GM21528 (cell line): ENCODE measurements around the gene PCDH9.
"Not testable (repeated sequence)": the region's sequence is repeated elsewhere in the genome, so short reads cannot be mapped to it uniquely, and the experiment has no call there.

Experiments used
- ATAC-seq: cut with Tn5 transposase; IDR thresholded peaks from one replicate; pipeline ENCODE4 v1.9.1; 2021; ENCODE audit warnings: mild to moderate bottlenecking, moderate library complexity; ENCODE audit not compliant: unreplicated experiment, low FRiP score

The PCDH9 gene

GRCh38 chr13:66343224-66343828 lies 886.8 kb downstream of the PCDH9 start:
- ATAC-seq, result no peak

- no peak for ATAC-seq
Measured at GRCh38 chr13:66341635-66342377, 888.3 kb downstream of the PCDH9 start.

DNA sequence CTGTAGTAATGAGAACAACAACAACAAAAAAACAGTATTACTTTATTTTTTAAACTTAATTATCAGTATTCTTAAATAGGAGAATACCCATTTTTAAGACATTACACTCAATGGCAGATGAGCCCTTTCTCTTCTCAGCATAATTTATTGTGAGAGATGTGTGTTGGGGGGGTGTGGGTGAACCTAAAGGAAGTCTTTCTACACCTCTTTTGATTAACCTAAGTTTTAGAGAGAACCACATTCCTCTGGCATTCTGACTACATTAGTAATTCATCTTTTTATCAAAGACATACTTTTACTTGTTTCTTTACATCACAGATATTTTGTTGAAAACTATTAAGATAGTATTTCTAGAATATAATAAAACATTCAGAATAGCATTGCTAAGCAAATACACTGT lies 890.9 kb downstream of the PCDH9 start:
- no peak for ATAC-seq

GRCh38 chr13:66338542-66338941 lies 891.6 kb downstream of the PCDH9 start:
- ATAC-seq, result no peak

GRCh38 chr13:66335626-66336025 lies 894.5 kb downstream of the PCDH9 start:
- no peak for ATAC-seq

DNA sequence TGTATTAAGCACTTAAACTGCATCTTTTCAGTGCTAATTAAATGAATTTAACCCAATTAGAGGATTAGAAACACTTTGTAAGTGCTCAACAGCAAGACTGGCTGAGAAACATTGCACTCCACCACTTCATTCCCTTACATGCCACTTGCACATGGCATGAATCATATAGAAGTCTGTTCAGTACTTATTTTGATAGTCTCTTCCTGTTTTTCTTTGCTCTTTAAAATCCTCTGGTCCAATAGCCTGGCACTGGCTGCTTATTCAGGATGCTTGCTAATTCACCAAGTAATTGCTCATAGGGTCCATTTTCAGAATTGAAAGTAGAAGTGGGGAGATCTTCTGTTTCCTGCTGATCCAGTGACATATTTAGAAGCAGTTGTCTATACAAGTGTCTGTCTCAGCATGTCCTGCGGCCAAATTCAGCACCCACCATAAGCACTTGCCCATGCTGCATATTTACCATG lies 900.1 kb downstream of the PCDH9 start:
- peak; percentile 58 for ATAC-seq

GRCh38 chr13:66328476-66328875 lies 901.7 kb downstream of the PCDH9 start:
- ATAC-seq, result no peak

DNA sequence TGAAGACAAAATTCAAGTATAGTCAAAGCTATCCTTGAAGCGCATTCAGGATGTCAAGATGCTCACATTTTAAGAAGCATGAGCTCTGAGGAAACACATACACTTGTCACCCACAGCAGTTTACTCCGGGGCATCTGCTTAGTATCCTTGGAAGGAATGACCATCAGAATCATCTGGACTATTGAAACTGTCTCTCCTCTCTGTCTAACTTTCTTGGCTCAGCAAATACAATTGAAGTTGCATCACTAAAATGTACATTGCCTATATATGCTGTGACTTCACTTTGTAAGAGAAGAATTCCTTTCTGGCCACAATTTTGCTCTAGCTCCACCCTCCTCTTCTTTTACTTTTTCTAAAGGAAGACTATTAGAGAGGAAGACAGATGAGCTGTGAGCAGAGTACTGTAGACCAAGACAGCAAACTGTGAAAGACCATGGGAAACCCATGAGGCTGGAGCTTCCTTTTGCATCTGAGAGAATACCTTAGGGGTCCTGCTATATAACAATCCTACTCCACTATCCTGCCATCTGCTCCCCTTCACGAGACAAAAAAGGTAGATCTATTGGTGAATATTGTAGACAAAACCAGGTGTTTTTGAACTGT lies 906.3 kb downstream of the PCDH9 start:
- ATAC-seq, result no peak

GRCh38 chr13:66322936-66323335 lies 907.2 kb downstream of the PCDH9 start:
- no peak for ATAC-seq

DNA sequence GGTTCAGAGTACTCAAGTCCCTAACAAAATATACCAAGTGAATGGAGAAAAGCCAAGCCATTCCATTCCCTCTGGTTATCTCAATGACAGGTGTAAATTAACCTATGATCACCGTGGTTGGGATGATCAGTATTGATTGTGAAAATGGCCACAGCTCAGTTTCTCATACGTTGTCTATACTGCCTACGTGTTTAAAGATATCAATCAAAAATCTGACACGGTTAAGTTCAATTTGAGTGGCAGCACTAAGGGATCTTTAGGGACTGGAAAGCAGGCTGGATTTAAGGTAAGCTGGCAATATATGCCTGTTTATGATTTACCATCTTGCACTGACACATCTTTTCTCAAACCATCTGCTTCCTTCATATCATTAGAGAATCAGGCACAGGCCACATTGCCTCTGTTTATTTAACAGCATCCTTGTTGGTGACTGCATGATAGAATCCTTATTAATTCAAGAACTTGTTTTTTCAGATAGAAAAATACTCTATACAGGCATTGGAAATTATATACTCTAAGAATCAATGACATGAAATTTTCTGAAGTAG lies 907.9 kb downstream of the PCDH9 start:
- no peak for ATAC-seq

- no peak for ATAC-seq
Measured at GRCh38 chr13:66314911-66315310, 915.2 kb downstream of the PCDH9 start.

DNA sequence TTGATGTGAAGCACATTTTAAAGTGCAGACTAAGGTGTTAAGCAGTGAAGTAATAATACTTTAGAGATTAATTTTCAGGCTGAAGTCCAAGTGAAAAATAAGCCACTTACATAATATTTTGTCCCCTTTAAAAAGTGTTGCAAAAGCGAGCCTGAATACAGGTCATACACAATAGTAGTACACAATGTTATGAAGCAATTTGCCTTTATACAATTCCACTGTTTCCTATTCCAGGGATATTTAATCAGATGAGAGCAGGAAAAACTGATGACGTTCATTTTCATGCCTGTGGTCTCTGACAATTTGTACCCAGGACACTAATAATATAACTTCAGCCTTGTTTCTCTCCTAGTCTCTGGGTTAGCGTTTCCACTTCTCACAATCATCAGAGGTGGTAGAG lies 916.7 kb downstream of the PCDH9 start:
- no peak for ATAC-seq

DNA sequence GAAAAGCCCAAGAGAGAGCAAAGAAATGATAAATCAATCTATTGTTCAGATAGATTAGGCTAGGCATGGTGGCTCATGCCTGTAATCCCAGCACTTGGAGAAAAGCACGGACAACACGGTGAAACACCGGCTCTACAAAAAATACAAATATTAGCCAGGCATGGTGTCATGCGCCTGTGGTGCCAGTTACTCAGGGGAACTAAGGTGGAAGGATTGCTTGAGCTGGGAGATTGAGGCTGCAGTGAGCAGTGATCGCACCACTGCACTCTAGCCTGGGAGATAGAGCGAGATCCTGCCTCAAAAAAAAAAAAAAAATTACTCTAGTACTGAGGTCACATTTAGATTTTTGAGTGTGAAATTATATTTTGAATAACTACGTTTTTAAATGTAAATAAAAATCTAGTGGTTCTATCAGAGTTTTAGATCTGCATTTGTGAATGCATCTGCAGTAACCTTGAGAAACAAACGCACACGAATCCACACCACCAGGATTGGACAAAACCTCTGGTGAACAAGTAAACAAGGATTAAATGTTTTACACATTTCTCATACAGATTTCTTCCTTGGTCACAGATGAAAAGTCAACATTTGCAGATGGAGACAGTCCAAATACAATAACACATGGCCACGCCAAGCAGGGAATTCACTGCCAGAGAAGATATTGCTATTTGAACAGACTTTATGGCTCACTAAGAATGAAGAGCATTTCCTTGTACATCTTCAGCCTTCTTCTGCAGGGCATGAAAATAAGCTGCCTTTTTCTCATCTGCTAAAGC lies 917.6 kb downstream of the PCDH9 start:
- no peak for ATAC-seq

- ATAC-seq, result no peak
Measured at GRCh38 chr13:66305961-66306617, 924.0 kb downstream of the PCDH9 start.

GRCh38 chr13:66301482-66301881 lies 928.7 kb downstream of the PCDH9 start:
- ATAC-seq, result no peak

- no peak for ATAC-seq
Measured at GRCh38 chr13:66301006-66301405, 929.1 kb downstream of the PCDH9 start.

DNA sequence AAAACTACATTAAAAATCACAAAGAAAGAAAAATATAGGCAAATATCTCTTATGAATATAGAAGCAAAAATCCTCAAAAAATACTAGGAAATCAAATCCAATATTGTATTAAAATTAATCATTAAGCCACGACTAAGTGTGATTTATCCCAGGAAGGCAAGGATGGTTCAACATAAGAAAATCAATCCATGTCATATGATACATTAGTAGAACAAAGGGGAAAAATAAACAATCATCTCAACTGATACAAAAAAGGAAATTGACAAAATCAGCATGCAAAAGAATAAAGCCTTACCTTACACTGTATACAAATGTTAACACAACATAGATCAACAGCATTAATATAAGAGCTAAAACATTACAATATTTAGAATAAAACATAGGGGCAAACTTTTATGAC lies 933.3 kb downstream of the PCDH9 start:
- no peak for ATAC-seq

GRCh38 chr13:66296328-66296727 lies 933.8 kb downstream of the PCDH9 start:
- ATAC-seq, result no peak

- not testable (repeated sequence) for ATAC-seq
Measured at GRCh38 chr13:66286806-66287205, 943.3 kb downstream of the PCDH9 start.

DNA sequence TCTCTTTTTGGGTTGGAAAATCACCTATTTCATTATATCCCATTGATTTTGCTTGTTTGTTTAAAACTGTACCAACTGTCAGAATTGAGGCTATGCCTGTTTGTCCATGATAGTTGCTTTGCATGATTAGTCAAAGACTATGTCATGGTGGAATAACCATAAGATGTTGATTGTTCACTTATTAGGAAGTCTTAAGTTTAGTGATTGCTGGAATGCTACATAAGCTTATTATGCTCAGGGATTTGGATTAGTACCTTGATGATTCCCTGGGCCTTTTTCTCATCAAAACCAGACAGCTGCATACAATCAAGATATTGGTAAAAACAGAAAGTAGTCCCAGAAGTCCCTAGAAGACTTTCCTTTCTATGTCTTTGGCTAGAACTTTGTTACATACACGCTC lies 954.7 kb downstream of the PCDH9 start:
- no peak for ATAC-seq
